Activated CD4-positive, alpha-beta T cell treated with anti-CD3 and anti-CD28 coated beads, Interleukin-2, Interleukin-4, amounts not matched to agents 100 ng/mL and 50 ng/mL, durations not matched to agents 16 hours and 8 hours (primary cell): Measurements from ENCODE around the gene AHRR.
"Not testable (repeated sequence)": the region's sequence is repeated elsewhere in the genome, so short reads cannot be mapped to it uniquely, and the experiment has no call there.

Experiments used
- DNase-seq: peaks from one replicate; pipeline ENCODE4 v3.0.0-alpha.2; 2020; ENCODE audit warnings: low spot score

Gene AHRR

DNA sequence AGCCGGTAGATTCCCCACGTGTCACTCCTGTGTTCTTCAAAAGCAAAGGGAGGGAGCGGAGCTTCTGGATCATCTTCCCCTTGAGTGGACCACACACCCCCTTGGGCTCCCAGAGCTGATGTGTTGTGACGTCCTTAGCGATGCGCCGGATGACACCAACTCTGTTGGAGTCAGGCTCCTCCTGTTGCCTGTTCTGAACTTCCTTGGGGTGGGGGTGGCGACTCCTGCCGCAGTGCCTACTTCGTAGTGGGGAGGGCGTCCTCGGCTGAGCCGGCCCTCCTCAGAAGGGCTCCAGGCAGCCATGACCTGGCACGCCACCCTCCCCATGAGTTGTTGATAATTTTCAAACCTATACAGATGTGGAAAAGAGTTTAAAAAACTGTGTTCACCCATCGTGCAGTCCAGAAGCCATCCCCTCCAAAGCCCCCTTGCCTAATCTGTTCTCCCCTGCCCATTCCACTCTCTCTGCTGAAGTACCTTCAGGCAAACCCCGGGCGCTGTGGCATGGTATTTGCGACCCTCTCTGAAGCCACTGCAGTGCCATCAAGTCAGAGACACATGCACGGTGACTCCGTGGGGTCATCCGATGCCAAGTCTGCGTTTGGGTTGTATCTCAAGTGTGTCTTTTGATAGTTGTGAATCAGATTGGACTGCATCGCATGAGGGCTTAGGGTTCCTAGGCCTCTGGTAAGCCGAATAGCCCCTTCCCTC is 138.2 kb downstream of the AHRR start:
- no peak for DNase-seq

DNA sequence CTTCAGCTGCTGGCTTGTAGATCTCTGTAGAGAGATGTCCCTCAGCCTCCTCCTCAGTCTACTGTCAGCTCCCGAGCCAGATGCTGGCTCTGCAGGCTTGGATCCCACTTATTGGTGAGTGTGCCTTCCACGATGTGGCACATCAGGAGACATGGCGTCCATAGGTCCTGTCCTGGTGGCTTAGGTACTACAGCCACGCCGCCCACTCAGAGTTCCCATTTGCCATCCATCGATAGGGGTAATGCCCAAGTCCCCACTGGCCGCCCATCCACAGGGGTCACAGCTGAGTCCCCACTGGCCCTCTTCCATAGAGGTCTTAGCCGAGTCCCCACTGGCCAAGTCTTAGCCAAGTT is 138.7 kb downstream of the AHRR start:
- DNase-seq = no peak

DNA sequence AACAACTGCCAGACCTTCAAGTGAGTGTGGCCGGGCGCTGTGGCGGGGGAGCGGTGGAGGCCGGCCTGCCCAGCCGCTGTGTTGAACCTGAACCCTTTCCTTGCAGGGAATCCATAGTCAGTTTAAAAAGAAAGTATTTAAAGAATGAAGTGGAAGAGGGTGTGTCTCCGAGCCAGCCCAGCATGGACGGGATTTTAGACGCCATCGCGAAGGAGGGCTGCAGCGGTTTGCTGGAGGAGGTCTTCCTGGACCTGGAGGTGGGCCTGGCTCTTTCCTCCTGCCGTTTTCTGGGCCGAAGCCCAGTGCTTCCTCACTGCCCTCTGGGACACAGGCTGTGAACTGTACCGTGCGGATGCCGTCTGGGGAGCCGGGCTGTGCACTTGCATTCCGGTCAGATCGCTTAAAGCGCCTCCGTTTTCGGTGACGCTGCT is 140.6 kb downstream of the AHRR start:
- DNase-seq = no peak

DNA sequence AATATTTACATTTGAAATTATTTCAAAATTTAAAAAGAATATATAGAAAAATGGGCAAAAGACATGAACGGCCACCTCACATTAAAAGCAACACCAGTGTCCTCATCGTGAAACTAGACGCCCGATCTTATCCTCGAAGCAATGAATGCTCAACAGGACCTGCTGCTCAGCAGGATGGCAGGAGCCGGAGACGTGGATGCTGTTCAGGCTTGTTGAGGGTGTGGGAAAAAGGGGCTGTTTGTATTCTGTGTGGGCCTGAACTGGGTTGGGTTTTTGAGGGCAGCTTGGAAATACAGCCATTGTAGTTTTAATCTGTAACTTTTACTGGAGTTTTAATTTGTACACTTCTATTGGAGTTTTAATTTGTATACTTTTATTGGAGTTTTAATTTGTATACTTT is 141.8 kb downstream of the AHRR start:
- no peak for DNase-seq

DNA sequence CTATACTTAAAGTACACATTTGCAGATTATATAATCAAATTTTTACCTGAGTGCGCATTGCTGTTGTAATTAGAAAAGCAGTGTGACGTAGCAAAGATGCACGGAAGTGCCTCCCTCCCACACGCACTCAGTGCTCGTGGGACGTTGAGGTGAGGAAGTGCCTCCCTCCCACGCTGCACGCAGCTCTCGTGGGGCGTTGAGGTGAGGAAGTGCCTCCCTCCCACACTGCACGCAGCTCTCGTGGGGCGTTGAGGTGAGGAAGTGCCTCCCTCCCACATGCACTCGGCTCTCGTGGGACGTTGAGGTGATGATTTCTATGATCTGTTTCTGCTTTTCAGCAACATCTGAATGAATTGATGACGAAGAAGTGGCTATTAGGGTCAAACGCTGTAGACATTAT is 142.4 kb downstream of the AHRR start:
- DNase-seq = peak; percentile 36

DNA sequence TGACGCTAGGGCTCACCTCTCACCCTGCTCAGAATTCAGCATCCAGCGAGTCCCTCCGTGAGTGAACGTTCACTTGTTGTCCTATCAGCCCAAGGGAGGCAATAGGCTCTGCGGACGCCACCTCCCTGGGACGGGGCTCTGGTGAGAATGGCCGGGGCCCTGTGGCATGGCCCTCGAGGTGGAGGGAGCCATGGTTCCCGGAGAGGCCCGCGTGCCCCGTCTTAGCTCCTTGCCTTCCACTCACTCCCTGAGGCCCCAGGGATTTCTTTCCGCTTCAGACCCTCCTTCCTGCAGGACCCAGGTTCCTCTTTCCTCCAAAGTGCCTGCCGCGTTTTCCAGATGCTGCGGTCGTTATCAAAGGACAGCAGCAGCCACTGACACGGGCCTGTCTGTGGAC is 142.9 kb downstream of the AHRR start:
- DNase-seq = no peak

DNA sequence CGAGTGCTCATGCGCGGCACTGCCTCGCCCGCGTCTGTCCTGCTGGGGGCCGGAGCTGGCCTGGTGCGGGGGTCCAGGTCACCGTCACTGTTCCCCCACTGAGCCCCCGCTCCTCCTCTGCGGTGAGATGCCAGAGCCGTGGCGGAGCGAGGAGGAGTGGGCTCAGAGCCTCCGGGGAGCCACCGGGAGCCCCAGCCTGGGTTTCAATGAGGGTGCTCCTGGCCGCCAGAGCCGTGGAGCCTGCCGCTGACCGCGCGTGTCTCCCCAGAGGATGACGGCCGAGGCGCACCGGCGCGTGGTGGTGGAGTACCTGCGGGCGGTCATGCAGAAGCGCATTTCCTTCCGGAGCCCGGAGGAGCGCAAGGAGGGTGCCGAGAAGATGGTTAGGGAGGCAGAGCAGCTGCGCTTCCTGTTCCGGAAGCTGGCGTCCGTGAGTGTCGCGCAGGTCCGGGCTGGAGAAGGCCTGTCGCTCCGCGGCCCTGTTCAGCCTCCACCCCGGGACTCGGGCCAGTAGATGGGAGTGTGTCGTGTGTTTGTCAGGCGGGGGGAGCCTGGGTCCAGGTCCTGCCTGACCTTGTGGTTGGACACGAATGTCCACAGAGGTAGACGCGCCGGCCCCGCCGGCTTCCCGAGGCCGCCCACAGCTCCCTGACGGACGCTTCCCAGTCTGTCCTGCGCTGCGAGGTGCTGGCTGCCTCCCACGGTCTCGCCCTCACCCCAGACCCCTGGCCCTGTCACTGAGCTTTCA is 143.5 kb downstream of the AHRR start:
- no peak for DNase-seq

DNA sequence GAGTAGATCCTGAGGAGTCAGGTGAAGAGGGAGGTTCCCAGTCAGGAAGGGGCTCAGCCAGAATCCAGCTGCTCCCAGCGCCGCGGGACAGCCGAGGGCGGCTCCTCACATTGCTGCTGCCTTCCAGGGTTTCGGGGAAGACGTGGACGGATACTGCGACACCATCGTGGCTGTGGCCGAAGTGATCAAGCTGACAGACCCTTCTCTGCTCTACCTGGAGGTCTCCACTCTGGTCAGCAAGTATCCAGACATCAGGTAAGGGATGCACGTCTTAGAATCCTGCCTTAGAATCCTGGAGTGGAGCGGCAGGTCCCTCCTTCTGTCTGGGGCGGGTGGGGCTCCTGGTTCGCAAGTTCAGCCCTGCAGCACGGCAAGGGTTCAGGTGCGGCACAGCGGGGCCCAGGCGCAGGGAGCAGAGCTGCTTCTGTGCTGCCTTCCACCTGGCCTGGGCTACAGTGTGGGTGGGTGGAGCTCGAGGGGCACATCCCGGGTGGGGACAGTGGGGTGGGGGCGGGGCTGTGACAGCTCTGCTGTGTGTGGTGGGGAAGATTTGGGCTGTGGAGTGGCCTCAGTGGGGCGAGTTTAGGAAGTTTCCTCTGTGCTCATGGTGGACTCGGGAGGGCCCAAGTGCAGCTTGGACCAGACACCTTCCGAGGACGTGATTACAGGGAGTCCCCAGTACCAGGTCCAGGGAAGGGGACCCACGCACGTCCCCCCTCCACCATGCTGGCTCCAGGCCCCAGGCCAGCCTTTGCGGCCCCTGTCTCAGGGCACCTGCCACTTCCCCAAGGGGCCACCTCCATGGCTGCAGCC is 144.3 kb downstream of the AHRR start:
- no peak for DNase-seq

DNA sequence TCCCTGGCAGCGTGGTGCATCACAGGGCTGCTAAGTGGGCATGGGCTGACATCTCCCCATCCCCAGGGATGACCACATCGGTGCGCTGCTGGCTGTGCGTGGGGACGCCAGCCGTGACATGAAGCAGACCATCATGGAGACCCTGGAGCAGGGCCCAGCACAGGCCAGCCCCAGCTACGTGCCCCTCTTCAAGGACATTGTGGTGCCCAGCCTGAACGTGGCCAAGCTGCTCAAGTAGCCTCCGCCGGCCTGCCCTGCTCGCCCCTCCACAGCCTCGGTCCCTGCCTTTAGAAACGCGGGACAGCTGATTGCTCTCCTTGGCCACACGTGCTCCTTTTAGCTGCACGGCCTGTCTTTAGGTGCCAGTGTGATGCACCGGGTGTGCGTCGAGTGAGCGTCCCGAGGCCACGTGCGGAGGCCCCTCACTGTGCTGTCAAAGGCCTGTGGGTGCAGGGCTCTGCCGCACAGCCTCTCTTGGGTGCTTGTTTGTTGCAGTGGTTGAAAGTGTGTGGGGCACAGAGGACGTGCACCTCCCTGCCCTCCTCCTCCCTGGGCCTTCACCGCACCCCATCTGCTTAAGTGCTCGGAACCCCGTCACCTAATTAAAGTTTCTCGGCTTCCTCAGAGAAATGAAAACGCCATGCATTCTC is 145.3 kb downstream of the AHRR start:
- DNase-seq = no peak

DNA sequence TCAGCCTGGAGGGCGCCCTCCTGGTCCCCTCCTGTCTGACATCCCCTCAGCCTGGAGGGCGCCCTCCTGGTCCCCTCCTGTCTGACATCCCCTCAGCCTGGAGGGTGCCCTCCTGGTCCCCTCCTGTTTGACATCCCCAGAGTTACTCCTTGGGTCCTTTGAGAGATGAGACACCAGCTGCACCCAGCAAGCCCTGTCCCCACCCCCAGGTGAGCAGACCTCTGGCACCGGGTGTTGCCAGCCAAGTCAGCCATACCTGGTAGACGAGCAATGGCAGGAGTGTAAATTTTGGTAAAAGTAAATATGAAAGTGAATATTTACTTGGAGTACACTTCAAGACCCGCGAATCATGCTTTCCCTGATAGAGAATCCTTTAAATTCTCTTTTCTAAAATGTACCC is 146.9 kb downstream of the AHRR start:
- DNase-seq = no peak

DNA sequence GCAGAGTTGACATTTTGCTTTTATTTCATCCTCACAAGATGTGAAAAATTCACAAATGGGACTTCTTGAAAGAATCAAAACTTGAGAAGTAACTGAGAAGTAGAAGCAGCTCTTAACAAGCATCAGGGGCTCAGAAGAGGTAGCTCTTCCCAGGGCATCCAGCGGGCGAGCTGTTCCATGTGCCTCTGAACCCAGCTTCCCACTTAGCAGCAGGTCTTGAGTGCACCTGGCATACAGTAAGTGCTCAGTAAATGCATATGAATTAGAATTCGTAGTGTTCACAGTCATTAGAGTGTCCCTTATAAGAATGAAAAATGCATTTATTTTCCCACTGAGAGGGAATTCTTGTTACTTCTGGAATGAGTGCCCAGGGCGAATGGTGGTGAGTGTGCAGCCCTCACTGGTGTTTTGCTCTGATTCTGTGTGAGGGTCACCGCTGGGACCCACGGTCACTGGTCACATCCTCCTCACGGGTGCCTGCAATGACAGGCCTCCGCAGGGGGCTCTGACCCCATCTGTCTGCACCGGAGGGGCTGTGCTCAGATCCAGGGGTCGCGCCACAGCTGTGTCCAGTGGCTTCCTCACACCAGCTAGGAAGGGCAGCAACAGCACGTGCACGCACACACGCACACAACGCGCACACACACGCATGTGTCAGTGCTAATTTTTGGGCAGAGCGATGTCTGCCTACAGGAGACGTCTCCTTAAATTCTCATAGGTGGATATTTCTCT is 148.4 kb downstream of the AHRR start:
- DNase-seq = no peak

DNA sequence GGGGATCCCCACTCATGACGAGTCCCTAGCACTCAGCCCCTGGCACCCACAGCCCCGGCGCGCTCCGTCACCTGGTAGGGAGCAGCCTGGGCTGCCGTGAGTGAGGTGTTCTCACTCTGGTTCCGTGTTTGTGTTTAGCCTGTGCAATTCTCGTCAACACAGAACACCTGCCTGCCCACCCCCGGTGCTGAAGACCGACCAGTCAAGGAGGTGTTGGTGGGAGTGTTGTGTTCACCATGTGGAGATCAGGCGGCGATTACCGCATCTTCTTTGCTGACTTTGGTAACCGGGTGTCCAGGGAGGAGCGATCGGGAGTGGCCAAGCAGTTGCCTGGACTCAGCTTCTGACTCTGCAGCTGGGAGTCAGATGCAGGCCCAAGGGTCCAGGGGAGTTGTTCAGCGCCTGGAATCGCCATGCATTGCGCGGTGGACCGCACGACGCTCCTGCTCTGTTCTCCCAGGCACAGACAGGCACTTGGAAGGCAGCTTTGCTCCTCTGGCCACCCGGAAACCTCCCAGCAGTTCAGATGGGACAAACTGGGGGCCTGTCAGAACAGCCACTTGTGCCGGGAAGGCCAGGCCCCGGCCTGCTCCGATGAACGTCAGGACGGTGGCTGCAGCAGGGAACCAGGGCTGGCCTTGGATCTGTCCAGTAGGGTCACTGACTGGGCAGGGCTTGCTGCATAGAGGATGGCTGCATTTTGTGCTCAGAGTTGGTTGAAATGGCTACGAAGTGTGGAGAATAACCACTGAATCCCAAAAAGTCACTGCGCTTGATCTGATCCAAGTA is 149.6 kb downstream of the AHRR start:
- no peak for DNase-seq

DNA sequence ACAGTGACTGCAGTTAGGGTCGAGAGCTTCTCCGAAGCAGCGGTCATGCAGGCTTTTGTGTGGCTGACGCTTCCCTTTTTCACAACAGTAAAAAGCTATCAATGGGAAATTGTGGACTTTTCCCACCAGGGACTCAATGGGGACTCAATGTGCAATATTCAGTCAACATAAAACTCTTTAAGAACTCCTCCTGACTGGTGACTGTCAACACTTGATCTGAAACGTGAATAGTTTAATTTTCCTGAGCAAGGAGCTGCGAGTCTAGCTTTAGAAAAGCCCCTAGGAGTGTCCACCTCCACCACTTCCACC is 150.2 kb downstream of the AHRR start:
- no peak for DNase-seq

DNA sequence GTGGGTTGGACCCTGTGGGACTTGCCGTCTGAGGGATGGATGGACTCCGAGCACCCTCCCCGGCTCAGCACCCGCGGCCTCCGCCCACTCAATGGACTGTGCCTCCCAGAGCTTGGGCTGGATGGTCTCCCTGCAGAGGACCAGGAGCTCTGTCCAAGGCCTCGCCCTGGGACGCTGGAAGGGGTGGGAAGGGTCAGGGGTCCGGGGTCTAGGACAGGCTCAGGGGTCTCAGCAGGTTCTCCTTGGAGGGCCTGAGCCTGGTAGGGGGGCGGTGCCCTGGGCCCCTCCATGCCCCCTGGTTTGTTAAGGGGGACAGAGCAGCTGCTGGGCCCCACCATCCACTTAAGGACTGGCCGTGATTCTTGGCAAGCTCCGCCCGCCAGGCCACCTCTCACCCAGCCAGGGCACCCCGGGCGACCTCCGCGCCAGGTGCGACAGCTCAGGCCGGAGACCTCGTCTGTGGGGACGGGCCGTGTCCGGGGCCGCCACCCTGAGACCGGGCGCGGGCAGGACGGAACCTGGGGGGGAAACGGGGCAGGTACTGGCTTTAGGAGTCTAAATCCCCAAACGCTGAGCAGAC is 150.7 kb downstream of the AHRR start:
- no peak for DNase-seq

DNA sequence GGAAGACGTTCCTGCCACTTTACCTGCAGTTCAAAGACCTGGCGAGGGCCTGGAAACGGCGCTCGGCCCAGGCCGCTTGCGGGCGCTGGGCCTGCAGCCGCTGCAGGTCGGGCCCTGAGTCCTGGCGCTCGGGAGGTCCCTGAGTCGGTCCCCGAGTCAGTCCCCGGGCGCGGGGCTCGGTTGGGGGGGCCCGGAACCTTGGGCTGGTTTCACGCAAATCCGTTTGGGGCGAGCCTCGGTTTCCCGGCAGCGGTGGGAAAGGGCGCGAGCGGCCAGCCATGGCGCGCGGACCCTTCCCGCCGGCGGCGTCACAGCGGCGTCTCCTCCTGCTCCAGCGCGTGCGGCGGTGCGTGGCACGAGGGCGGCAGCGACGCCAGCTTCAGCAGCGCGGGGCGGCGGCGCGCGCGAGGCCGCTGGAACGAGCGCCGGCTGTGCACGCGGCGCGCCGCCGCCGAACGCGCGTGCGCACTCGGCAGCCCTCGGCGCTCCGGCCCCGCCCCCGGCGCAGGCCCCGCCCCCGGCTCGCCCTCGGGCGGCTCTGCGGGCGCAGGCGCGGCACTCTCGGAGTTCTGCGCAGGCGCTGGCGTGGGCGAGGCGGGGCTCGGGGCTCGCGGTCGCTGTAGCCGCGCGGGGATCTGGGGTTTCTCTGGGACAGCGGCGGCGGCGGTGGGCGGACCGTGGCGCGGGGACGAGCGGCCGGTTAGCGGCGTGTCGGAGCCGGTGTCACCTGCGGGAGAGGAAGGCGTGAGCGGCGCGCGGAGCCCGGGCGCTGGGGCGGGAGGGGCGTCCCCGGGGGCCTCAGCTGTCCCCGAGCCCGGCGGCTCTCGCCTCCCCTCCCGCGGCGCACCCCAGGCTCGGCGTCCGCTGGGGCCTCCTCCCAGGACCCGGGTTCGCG is 151.4 kb downstream of the AHRR start:
- DNase-seq = peak; percentile 83

DNA sequence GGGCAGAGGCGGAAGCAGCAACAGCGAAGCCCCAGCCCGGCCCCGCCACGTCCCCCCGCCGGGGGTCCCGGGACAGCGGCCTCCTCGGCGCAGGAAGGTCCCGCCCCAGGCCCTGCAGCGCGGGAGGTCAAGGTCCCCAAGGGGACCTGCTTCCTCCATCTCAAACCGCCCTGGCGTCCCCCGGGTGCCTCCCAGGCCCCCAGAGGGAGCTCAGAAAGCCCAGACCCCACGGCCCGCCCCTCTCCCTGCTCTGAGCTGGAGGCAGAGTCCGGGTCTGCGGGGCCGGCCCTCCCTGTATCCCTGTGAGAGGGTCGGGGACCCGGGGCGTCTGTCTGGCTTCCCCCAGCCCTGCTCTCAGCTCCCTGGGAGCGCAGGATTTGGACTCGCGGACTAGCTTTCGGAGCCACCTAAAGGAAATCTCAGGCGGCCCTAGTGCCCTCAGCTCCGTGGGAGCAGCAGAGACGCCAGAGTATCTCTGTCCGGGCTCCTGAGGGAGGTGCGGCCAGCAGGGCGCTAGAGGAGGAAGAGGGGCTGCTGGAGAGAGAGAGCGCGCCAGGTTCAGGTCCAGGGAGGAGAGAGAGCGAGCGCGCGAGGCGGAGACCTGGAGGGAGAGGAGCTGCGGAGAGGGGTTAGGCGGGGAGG is 152.2 kb downstream of the AHRR start:
- DNase-seq = no peak

DNA sequence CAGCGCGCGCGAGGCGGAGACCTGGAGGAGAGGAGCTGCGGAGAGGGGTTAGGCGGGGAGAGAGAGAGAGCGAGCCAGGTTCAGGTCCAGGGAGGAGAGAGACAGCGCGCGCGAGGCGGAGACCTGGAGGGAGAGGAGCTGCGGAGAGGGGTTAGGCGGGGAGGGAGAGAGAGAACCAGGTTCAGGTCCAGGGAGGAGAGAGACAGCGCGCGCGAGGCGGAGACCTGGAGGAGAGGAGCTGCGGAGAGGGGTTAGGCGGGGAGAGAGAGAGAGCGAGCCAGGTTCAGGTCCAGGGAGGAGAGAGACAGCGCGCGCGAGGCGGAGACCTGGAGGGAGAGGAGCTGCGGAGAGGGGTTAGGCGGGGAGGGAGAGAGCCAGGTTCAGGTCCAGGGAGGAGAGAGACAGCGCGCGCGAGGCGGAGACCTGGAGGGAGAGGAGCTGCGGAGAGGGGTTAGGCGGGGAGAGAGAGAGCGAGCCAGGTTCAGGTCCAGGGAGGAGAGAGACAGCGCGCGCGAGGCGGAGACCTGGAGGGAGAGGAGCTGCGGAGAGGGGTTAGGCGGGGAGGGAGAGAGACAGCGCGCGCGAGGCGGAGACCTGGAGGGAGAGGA is 152.8 kb downstream of the AHRR start:
- DNase-seq = not testable (repeated sequence)

DNA sequence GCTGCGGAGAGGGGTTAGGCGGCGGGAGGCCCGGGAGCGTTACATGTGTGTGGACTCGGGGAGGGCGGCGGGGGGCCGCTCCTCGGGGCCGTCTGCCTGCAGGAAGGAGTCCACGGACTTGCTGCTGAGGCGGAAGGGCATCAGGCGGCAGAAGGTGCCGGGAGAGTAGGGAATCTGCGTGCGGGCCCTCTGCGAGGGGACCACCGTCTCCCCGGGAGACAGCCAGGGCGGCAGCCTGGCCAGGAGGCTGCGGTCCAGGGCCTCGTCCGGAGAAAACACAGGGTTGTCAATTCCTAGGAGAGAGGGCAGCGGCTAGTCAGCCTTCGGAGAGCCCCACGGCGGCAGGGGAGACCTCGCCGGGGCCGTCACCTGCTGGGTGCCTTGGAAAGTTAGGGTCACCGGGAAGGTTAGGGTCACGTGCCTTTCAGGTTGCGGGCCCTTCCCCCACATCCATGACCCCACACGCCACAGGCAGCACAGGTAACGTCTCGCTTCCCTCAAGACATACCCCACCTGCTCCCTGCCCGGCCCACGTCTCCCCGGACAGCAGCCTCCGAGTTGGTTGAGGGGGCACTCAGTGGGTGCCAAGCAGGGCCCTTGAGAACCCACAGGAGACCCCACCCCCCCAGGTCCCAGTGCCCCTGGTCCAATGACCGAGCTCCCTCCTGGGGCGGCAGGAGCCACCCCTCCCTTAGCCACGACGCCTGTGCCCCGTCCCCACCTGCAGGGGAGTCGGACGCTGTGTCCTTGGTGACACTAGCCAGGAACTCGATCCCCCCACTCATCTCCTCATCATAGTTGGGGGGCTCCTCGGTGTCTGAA is 153.5 kb downstream of the AHRR start:
- no peak for DNase-seq
